GM18867 (cell line): Measurements from ENCODE around the gene LAG3.
A peak's percentile ranks its signal among the peaks of the same experiment; 100 is the strongest.
"Not testable (repeated sequence)": the region's sequence is repeated elsewhere in the genome, so short reads cannot be mapped to it uniquely, and the experiment has no call there.

Experiments
- ATAC-seq: cut with Tn5 transposase; IDR thresholded peaks from one replicate; pipeline ENCODE4 v1.9.1; 2021; ENCODE audit warnings: mild to moderate bottlenecking, moderate library complexity; ENCODE audit not compliant: unreplicated experiment

Gene LAG3

GRCh38 chr12:6772331-6772695 is at the start of gene LAG3:
TSS of gene LAG3 (plus strand) at chr12:6772520. CDS start at chr12:6772853, 333 bp downstream.
- ATAC-seq: no peak

- ATAC-seq: no peak
Observed at GRCh38 chr12:6722863-6723262, 49.5 kb upstream of the LAG3 start.

GRCh38 chr12:6723607-6724408 is 48.5 kb upstream of the LAG3 start, which contains the start of gene COPS7A:
TSS of gene COPS7A (plus strand) at chr12:6724046. CDS start at chr12:6724657, 611 bp downstream.
- peak; percentile 90 for ATAC-seq

- peak; percentile 18 for ATAC-seq
Observed at GRCh38 chr12:6724409-6724797, 47.9 kb upstream of the LAG3 start.

GRCh38 chr12:6725350-6725749 is 47.0 kb upstream of the LAG3 start:
- ATAC-seq: no peak

GRCh38 chr12:6729186-6729585 is 43.1 kb upstream of the LAG3 start:
- ATAC-seq: no peak

- ATAC-seq: no peak
Observed at GRCh38 chr12:6730169-6730568, 42.2 kb upstream of the LAG3 start.

GRCh38 chr12:6734506-6735387 is 37.6 kb upstream of the LAG3 start:
- no peak for ATAC-seq

GRCh38 chr12:6735448-6736191 is 36.7 kb upstream of the LAG3 start:
- no peak for ATAC-seq

GRCh38 chr12:6736754-6737153 is 35.6 kb upstream of the LAG3 start:
- ATAC-seq: no peak

GRCh38 chr12:6742080-6742479 is 30.2 kb upstream of the LAG3 start:
- not testable (repeated sequence) for ATAC-seq

GRCh38 chr12:6742834-6743233 is 29.5 kb upstream of the LAG3 start:
- no peak for ATAC-seq

- not testable (repeated sequence) for ATAC-seq
Observed at GRCh38 chr12:6743300-6743699, 29.0 kb upstream of the LAG3 start.

GRCh38 chr12:6745741-6746525 is 26.4 kb upstream of the LAG3 start:
- ATAC-seq: no peak

- no peak for ATAC-seq
Observed at GRCh38 chr12:6747216-6747615, 25.1 kb upstream of the LAG3 start.

- no peak for ATAC-seq
Observed at GRCh38 chr12:6748761-6749160, 23.6 kb upstream of the LAG3 start.

GRCh38 chr12:6750506-6750905 is 21.8 kb upstream of the LAG3 start:
- ATAC-seq: no peak

GRCh38 chr12:6751767-6752166 is 20.6 kb upstream of the LAG3 start:
- no peak for ATAC-seq

- ATAC-seq: no peak
Observed at GRCh38 chr12:6752167-6752920, 20.0 kb upstream of the LAG3 start.
